GM10248 (cell line): ENCODE data around the gene TRMT11.

Experiments
- CTCF ChIA-PET: fragments of 300-600 bp; sonication (Branson Sonifier 250); formaldehyde crosslinking; extraction: SDS; loops from one replicate; lab custom pipeline; 2021; ENCODE audit warnings: antibody characterized with exemption; lab: Yijun Ruan, JAX
- POLR2A ChIA-PET: fragments of 350-650 bp; sonication (Branson Sonifier 250); formaldehyde crosslinking; extraction: SDS; loops from one replicate; lab custom pipeline; 2020; ENCODE audit warnings: antibody characterized with exemption; lab: Yijun Ruan, JAX
- DNase-seq: peaks from one replicate; pipeline ENCODE4 v3.0.0; 2012; ENCODE audit errors: extremely low spot score
- CTCF ChIP-seq: IDR thresholded peaks from 2 replicates; pipeline ENCODE4 v1.5.1; 2012; ENCODE audit warnings: mild to moderate bottlenecking, low read depth; ENCODE audit errors: extremely low read depth, missing control alignments, control extremely low read depth

The TRMT11 gene

GRCh38 chr6:126069449-126069848, 83.1 kb downstream of the TRMT11 start:
- ChIA-PET POLR2A (no interaction called here), CTCF (no interaction called here)
- TF ChIP-seq CTCF: no peak
- no peak for DNase-seq

GRCh38 chr6:126071000-126071647, 84.8 kb downstream of the TRMT11 start:
- POLR2A ChIA-PET: interaction anchor here (0.6 kb wide), 1 partner anchor 22 kb away, joined by 3 read pairs; no protein-coding TSS in a partner anchor
- TF ChIP-seq CTCF: no peak
- no peak for DNase-seq
- CTCF ChIA-PET: interaction anchor here (1.0 to 1.8 kb wide), 6 partner anchors 10 to 75 kb away, joined by 3 to 5 read pairs (median 4); no protein-coding TSS in a partner anchor

GRCh38 chr6:126072172-126072571, 85.8 kb downstream of the TRMT11 start:
- DNase-seq: no peak
- ChIA-PET CTCF (interaction anchor here (0.8 to 1.8 kb wide), 8 partner anchors 8 to 116 kb away, joined by 3 to 5 read pairs (median 4); no protein-coding TSS in a partner anchor), POLR2A (interaction anchor here (0.6 kb wide), 1 partner anchor 21 kb away, joined by 3 read pairs; no protein-coding TSS in a partner anchor)
- TF ChIP-seq CTCF: no peak

- POLR2A ChIA-PET: no interaction called here
- TF ChIP-seq CTCF: no peak
- no peak for DNase-seq
- CTCF ChIA-PET: interaction anchor here (1.3 to 1.8 kb wide), 4 partner anchors 9 to 77 kb away, joined by 3 to 5 read pairs (median 4); no protein-coding TSS in a partner anchor
Measured at GRCh38 chr6:126072834-126073233, 86.5 kb downstream of the TRMT11 start.

GRCh38 chr6:126075335-126076071, 89.2 kb downstream of the TRMT11 start:
- POLR2A ChIA-PET: no interaction called here
- no peak for DNase-seq
- no peak for TF ChIP-seq CTCF
- CTCF ChIA-PET: interaction anchor here (1.4 kb wide), 1 partner anchor 10 kb away, joined by 4 read pairs; no protein-coding TSS in a partner anchor

GRCh38 chr6:126076992-126077664, 90.8 kb downstream of the TRMT11 start:
- ChIA-PET POLR2A (no interaction called here), CTCF (interaction anchor here (0.8 to 1.2 kb wide), 3 partner anchors 13 to 54 kb away, joined by 3 to 6 read pairs (median 3); no protein-coding TSS in a partner anchor)
- no peak for TF ChIP-seq CTCF
- DNase-seq: no peak
